ENCODE results near the gene HIRA. TPM values are rescaled to one million over a fixed set of nuclear protein-coding genes. Genes with fewer than 3 reads are reported as not detected.

The HIRA gene
- polyA plus RNA-seq, 2 of the 4 experiments (the other 2 are of a cell fraction), result 12.3 to 16.6 TPM

- FAIRE-seq (no peak), DNase-seq (ENCODE audit: low read depth in 1 of 2, low spot score in 1 of 2) (no peak), ATAC-seq (no peak)
- TF ChIP-seq KDM1A (IDR thresholded peaks at IDR 0.05; ENCODE audit: low read depth) (no peak), TP53 (CRISPR knock-in tag; IDR thresholded peaks at IDR 0.05) (no peak), HOXB13 (CRISPR knock-in tag; IDR thresholded peaks at IDR 0.05; ENCODE audit: low read depth) (no peak), RFX5 (IDR thresholded peaks at IDR 0.05) (no peak), HOXA7 (CRISPR knock-in tag; IDR thresholded peaks at IDR 0.05) (no peak), CHD4 (IDR thresholded peaks at IDR 0.05; ENCODE audit: borderline replicate concordance) (no peak)
- Histone ChIP-seq H3K27ac (no peak overlapping the region), H3K9me3 (no peaks in the 10 kb centered on the region), H3K4me3 (no peak overlapping the region), H3K4me1 (no peaks in the 10 kb centered on the region), H3K4me2 (no peak overlapping the region)
- ChIA-PET CTCF (interaction anchor here (0.9 to 1.4 kb wide), 2 partner anchors 12 to 286 kb away, joined by 3 to 4 read pairs; no protein-coding TSS in a partner anchor), POLR2A (no interaction called here)
- WGBS (ENCODE audit: missing lambda C conversion rate), result 92% methylated on average over 14 of the region's 14 CpGs
Observed at GRCh38 chr22:19466126-19466716, 34.7 kb upstream of the HIRA start.

- TF ChIP-seq, protein P1, sequence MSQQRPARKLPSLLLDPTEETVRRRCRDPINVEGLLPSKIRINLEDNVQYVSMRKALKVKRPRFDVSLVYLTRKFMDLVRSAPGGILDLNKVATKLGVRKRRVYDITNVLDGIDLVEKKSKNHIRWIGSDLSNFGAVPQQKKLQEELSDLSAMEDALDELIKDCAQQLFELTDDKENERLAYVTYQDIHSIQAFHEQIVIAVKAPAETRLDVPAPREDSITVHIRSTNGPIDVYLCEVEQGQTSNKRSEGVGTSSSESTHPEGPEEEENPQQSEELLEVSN (IDR thresholded peaks at IDR 0.05; ENCODE audit: borderline replicate concordance, low read depth), result no peak
- no peak for TF ChIP-seq EP300 (IDR thresholded peaks at IDR 0.05)
- no peak for TF ChIP-seq RCOR1 (IDR thresholded peaks at IDR 0.05; ENCODE audit: low read depth, low read length)
- no peak for TF ChIP-seq SMC3 (IDR thresholded peaks at IDR 0.05)
- no peak for TF ChIP-seq EHMT2 (IDR thresholded peaks at IDR 0.05; ENCODE audit: low read depth)
- TF ChIP-seq BCL3 (IDR thresholded peaks at IDR 0.05), result no peak
- TF ChIP-seq EHF (CRISPR knock-in tag; IDR thresholded peaks at IDR 0.05), result no peak
- TF ChIP-seq JUNB (IDR thresholded peaks at IDR 0.05), result no peak
- TF ChIP-seq, protein P2, sequence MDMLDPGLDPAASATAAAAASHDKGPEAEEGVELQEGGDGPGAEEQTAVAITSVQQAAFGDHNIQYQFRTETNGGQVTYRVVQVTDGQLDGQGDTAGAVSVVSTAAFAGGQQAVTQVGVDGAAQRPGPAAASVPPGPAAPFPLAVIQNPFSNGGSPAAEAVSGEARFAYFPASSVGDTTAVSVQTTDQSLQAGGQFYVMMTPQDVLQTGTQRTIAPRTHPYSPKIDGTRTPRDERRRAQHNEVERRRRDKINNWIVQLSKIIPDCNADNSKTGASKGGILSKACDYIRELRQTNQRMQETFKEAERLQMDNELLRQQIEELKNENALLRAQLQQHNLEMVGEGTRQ (IDR thresholded peaks at IDR 0.05), result no peak
- no peak for TF ChIP-seq MAZ (IDR thresholded peaks at IDR 0.05; ENCODE audit: borderline replicate concordance, low read depth, low read length)
- no peak for TF ChIP-seq PHF8 (IDR thresholded peaks at IDR 0.05; ENCODE audit: borderline replicate concordance, low read depth)
- no peak for TF ChIP-seq CBX8 (IDR thresholded peaks at IDR 0.05)
- TF ChIP-seq, protein P3, sequence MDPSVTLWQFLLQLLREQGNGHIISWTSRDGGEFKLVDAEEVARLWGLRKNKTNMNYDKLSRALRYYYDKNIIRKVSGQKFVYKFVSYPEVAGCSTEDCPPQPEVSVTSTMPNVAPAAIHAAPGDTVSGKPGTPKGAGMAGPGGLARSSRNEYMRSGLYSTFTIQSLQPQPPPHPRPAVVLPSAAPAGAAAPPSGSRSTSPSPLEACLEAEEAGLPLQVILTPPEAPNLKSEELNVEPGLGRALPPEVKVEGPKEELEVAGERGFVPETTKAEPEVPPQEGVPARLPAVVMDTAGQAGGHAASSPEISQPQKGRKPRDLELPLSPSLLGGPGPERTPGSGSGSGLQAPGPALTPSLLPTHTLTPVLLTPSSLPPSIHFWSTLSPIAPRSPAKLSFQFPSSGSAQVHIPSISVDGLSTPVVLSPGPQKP (IDR thresholded peaks at IDR 0.05; ENCODE audit: low read depth, low read length), result no peak
- no peak for TF ChIP-seq BHLHE40 (IDR thresholded peaks at IDR 0.05; ENCODE audit: low read depth, low read length)
- no peak for TF ChIP-seq RNF2 (IDR thresholded peaks at IDR 0.05; ENCODE audit: borderline replicate concordance, low read depth)
- FAIRE-seq, result no peak
- no peak for DNase-seq (ENCODE audit: low read depth in 1 of 2, low spot score in 1 of 2)
- no peak overlapping the region for H3K27ac ChIP-seq
- ATAC-seq, result no peak
- H3K4me2 ChIP-seq, result no peak overlapping the region
- ChIA-PET CTCF (interaction anchor here (0.5 to 0.8 kb wide), 2 partner anchors 13 to 230 kb away, joined by 3 read pairs; no protein-coding TSS in a partner anchor), POLR2A (no interaction called here)
- H3K9me3 ChIP-seq, result no peaks in the 10 kb centered on the region
- H3K4me3 ChIP-seq, result no peak overlapping the region
- whole genome bisulfite sequencing (ENCODE audit: missing lambda C conversion rate), result 93% methylated on average over 4 of the region's 4 CpGs
- H3K4me1 ChIP-seq, result no peaks in the 10 kb centered on the region
Observed at GRCh38 chr22:19464975-19465374, 33.4 kb upstream of the HIRA start.

Data from A549 (cell line).